Measurements from ENCODE around the gene PRSS23. TPM values are rescaled to one million over a fixed set of nuclear protein-coding genes. Genes with fewer than 3 reads are reported as not detected.

The PRSS23 gene
- total RNA-seq, 1 experiment from 2014 or later = 3.8 TPM

GRCh38 chr11:86797133-86797532 is 3.2 kb upstream of the PRSS23 start:
- no TSS peak for BruUV-seq (replicated peaks)
- POLR2A ChIA-PET = no interaction called here
- Histone ChIP-seq H3K9ac (ENCODE audit: low read length) (no peak overlapping the region), H3K4me2 (ENCODE audit: low read length) (no peak overlapping the region), H3K4me3 (replicated peaks in 1 of 2; ENCODE audit: low read depth in 1 of 2, low read length in 2 of 2) (no peak overlapping the region), H3K9me3 (ENCODE audit: control insufficient read depth in 1 of 2, insufficient read depth in 1 of 2, low read depth in 1 of 2, low read length in 2 of 2) (no peaks in the 10 kb centered on the region), H3K36me3 (ENCODE audit: control insufficient read depth in 1 of 2, insufficient read depth in 2 of 2, low read length in 2 of 2) (no peaks in the 10 kb centered on the region), H3K9me2 (ENCODE audit: insufficient read depth) (no peaks in the 10 kb centered on the region), H2AFZ (ENCODE audit: low read depth, low read length, poor library complexity, severe bottlenecking) (no peak overlapping the region), H3K79me2 (ENCODE audit: insufficient read depth, low read length) (no peaks in the 10 kb centered on the region), H3K27me3 (ENCODE audit: insufficient read depth, low read length) (peaks cover 7% of the 10 kb centered on the region; the same call in 1 of the 2 replicates), H4K20me1 (ENCODE audit: insufficient read depth) (no peaks in the 10 kb centered on the region), H3K4me1 (ENCODE audit: control insufficient read depth in 1 of 2, insufficient read depth in 2 of 2, low read length in 2 of 2) (peaks cover 3 to 23% of the 10 kb centered on the region in 2 experiments; a peak in 3 of 4 replicates), H3K27ac (ENCODE audit: low read depth, low read length) (no peak overlapping the region)
- no peak for ATAC-seq
- intact Hi-C loops (cut with micrococcal nuclease) = no loop called here
- no peak for DNase-seq (ENCODE audit: low read depth, low spot score)
- no peak for TF ChIP-seq EGR1 (IDR thresholded peaks at IDR 0.05; ENCODE audit: low read depth)
- no peak for TF ChIP-seq JUND (IDR thresholded peaks at IDR 0.05)
- no peak for TF ChIP-seq FOSL1 (IDR thresholded peaks at IDR 0.05; ENCODE audit: low read depth)
- TF ChIP-seq, protein P1, sequence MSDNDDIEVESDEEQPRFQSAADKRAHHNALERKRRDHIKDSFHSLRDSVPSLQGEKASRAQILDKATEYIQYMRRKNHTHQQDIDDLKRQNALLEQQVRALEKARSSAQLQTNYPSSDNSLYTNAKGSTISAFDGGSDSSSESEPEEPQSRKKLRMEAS (IDR thresholded peaks at IDR 0.05) = no peak
- TF ChIP-seq, protein P2, sequence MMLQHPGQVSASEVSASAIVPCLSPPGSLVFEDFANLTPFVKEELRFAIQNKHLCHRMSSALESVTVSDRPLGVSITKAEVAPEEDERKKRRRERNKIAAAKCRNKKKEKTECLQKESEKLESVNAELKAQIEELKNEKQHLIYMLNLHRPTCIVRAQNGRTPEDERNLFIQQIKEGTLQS (IDR thresholded peaks at IDR 0.05) = no peak
- no peak for TF ChIP-seq ZNF274 (IDR thresholded peaks at IDR 0.05; ENCODE audit: low read depth, low read length)
- no peak for TF ChIP-seq CBX3 (IDR thresholded peaks at IDR 0.05; ENCODE audit: low read depth)
- TF ChIP-seq CEBPB (IDR thresholded peaks at IDR 0.05; ENCODE audit: low read depth) = no peak
- no peak for TF ChIP-seq EZH2phosphoT487 (IDR thresholded peaks at IDR 0.05; ENCODE audit: borderline replicate concordance)
- TF ChIP-seq SP1 (IDR thresholded peaks at IDR 0.05; ENCODE audit: low read depth) = no peak
- no peak for TF ChIP-seq POLR2A (IDR thresholded peaks at IDR 0.05; ENCODE audit: borderline replicate concordance, extremely low read depth, insufficient read depth, insufficient read length)
- TF ChIP-seq, protein P3, sequence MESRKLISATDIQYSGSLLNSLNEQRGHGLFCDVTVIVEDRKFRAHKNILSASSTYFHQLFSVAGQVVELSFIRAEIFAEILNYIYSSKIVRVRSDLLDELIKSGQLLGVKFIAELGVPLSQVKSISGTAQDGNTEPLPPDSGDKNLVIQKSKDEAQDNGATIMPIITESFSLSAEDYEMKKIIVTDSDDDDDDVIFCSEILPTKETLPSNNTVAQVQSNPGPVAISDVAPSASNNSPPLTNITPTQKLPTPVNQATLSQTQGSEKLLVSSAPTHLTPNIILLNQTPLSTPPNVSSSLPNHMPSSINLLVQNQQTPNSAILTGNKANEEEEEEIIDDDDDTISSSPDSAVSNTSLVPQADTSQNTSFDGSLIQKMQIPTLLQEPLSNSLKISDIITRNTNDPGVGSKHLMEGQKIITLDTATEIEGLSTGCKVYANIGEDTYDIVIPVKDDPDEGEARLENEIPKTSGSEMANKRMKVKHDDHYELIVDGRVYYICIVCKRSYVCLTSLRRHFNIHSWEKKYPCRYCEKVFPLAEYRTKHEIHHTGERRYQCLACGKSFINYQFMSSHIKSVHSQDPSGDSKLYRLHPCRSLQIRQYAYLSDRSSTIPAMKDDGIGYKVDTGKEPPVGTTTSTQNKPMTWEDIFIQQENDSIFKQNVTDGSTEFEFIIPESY (IDR thresholded peaks at IDR 0.05; ENCODE audit: extremely low read depth, insufficient replicate concordance, low read length) = no peak
- no peak for TF ChIP-seq SRF (IDR thresholded peaks at IDR 0.05; ENCODE audit: low read depth)
- TF ChIP-seq TCF7L2 (IDR thresholded peaks at IDR 0.05; ENCODE audit: borderline replicate concordance, extremely low read depth, insufficient read depth, insufficient read length) = no peak
- no peak for TF ChIP-seq SIN3A (IDR thresholded peaks at IDR 0.05; ENCODE audit: low read depth)
- TF ChIP-seq POLR2AphosphoS5 (IDR thresholded peaks at IDR 0.05; ENCODE audit: low read depth, low read length) = no peak
- no peak for TF ChIP-seq ELF1 (IDR thresholded peaks at IDR 0.05; ENCODE audit: borderline replicate concordance, low read depth)
- no peak for TF ChIP-seq YY1 (IDR thresholded peaks at IDR 0.05; ENCODE audit: extremely low read depth, insufficient replicate concordance, low read depth, low read length)
- TF ChIP-seq CTCF (IDR thresholded peaks at IDR 0.05 in 2 of 3, conservative IDR thresholded peaks at IDR 0.05 in 1 of 3; ENCODE audit: borderline replicate concordance in 1 of 3, insufficient read depth in 1 of 3, low read depth in 2 of 3, low read length in 2 of 3) = no peak
- RAD21 ChIA-PET (ENCODE audit: low non-redundant PET in 1 of 2, low total read pairs in 2 of 2, uncharacterized antibody in 2 of 2, unreplicated experiment in 2 of 2) = no interaction called here
- CTCF ChIA-PET = no interaction called here
